ENCODE results near the gene FSTL4. TPM values are rescaled to one million over a fixed set of nuclear protein-coding genes. Genes with fewer than 3 reads are reported as not detected.

FSTL4 gene
- polyA plus RNA-seq, 1 of the 3 experiments (the other 2 are of a cell fraction), result not detected

- Histone ChIP-seq H3F3A (replicated peaks; ENCODE audit: insufficient read depth) (no peaks in the 10 kb centered on the region), H3K9me3 (no peaks in the 10 kb centered on the region), H3K27me3 (ENCODE audit: insufficient read depth) (no peaks in the 10 kb centered on the region), H3K79me2 (ENCODE audit: insufficient read depth) (no peaks in the 10 kb centered on the region), H3K9ac (no peak overlapping the region), H3K4me3 (ENCODE audit: low read depth in 2 of 2, low read length in 1 of 2) (no peak overlapping the region), H3K27ac (ENCODE audit: low read depth in 2 of 2, low read length in 1 of 2) (no peak overlapping the region), H3K36me3 (replicated peaks in 1 of 2; ENCODE audit: control insufficient read depth in 1 of 2, insufficient read depth in 2 of 2, low read length in 1 of 2) (no peaks in the 10 kb centered on the region), H3K4me2 (no peak overlapping the region), H3K4me1 (ENCODE audit: control insufficient read depth in 1 of 2, insufficient read depth in 2 of 2, low read depth in 1 of 2, low read length in 1 of 2) (peaks cover 0 to 3% of the 10 kb centered on the region in 2 experiments; a peak in 2 of 4 replicates), H2AFZ (ENCODE audit: low read depth) (no peak overlapping the region), H4K20me1 (ENCODE audit: insufficient read depth) (no peaks in the 10 kb centered on the region), H3K9me2 (no peaks in the 10 kb centered on the region)
- CTCF ChIA-PET, result interaction anchor here (1.2 kb wide), 1 partner anchor 65 kb away, joined by 3 read pairs; no protein-coding TSS in a partner anchor
- TF ChIP-seq RCOR1 (IDR thresholded peaks at IDR 0.05; ENCODE audit: low read length), result no peak
- no peak for TF ChIP-seq RFX5 (IDR thresholded peaks at IDR 0.05; ENCODE audit: low read length)
- no peak for TF ChIP-seq FOSL2 (IDR thresholded peaks at IDR 0.05; ENCODE audit: borderline replicate concordance, low read depth)
- no peak for TF ChIP-seq USF2 (IDR thresholded peaks at IDR 0.05; ENCODE audit: borderline replicate concordance, low read depth, low read length)
- no peak for TF ChIP-seq ZBTB33 (IDR thresholded peaks at IDR 0.05; ENCODE audit: borderline replicate concordance, low read depth)
- no peak for TF ChIP-seq SIN3A (IDR thresholded peaks at IDR 0.05; ENCODE audit: borderline replicate concordance, low read depth, low read length)
- DNase-seq, result no peak
- 58% methylated on average over 4 of the region's 4 CpGs for WGBS (ENCODE audit: low lambda C conversion rate)
- POLR2A ChIA-PET, result no interaction called here
Measured at GRCh38 chr5:133222521-133222920, 389.8 kb downstream of the FSTL4 start.

- Histone ChIP-seq H3K27ac (ENCODE audit: low read depth in 2 of 2, low read length in 1 of 2) (no peak overlapping the region), H3K9ac (no peak overlapping the region), H3F3A (replicated peaks; ENCODE audit: insufficient read depth) (no peaks in the 10 kb centered on the region), H3K4me2 (no peak overlapping the region), H2AFZ (ENCODE audit: low read depth) (no peak overlapping the region), H3K9me2 (no peaks in the 10 kb centered on the region), H4K20me1 (ENCODE audit: insufficient read depth) (no peaks in the 10 kb centered on the region), H3K27me3 (ENCODE audit: insufficient read depth) (no peaks in the 10 kb centered on the region; the same call in 1 of the 2 replicates), H3K79me2 (ENCODE audit: insufficient read depth) (no peaks in the 10 kb centered on the region), H3K9me3 (no peaks in the 10 kb centered on the region), H3K4me3 (ENCODE audit: low read depth in 2 of 2, low read length in 1 of 2) (no peak overlapping the region), H3K4me1 (ENCODE audit: control insufficient read depth in 1 of 2, insufficient read depth in 2 of 2, low read depth in 1 of 2, low read length in 1 of 2) (peaks cover 0 to 3% of the 10 kb centered on the region in 2 experiments; a peak in 2 of 4 replicates), H3K36me3 (replicated peaks in 1 of 2; ENCODE audit: control insufficient read depth in 1 of 2, insufficient read depth in 2 of 2, low read length in 1 of 2) (no peaks in the 10 kb centered on the region)
- CTCF ChIA-PET, result no interaction called here
- 89% methylated on average over 4 of the region's 6 CpGs for WGBS (ENCODE audit: low lambda C conversion rate)
- no peak for DNase-seq
- POLR2A ChIA-PET, result no interaction called here
- TF ChIP-seq GABPA (IDR thresholded peaks at IDR 0.05; ENCODE audit: low read depth) (no peak), CTCF (IDR thresholded peaks at IDR 0.05) (no peak), TAF1 (IDR thresholded peaks at IDR 0.05; ENCODE audit: borderline replicate concordance, low read depth, low read length) (no peak), FOSL2 (IDR thresholded peaks at IDR 0.05; ENCODE audit: borderline replicate concordance, low read depth) (no peak), CHD2 (IDR thresholded peaks at IDR 0.05; ENCODE audit: low read length, partially characterized antibody) (no peak), FOXM1 (IDR thresholded peaks at IDR 0.05; ENCODE audit: low read depth) (no peak), MXI1 (IDR thresholded peaks at IDR 0.05; ENCODE audit: low read depth, low read length) (no peak), YY1 (IDR thresholded peaks at IDR 0.05; ENCODE audit: low read depth) (no peak), SMC3 (IDR thresholded peaks at IDR 0.05; ENCODE audit: low read depth, low read length) (no peak), EP300 (IDR thresholded peaks at IDR 0.05; ENCODE audit: borderline replicate concordance in 1 of 2, low read depth in 1 of 2, low read length in 1 of 2) (no peak), EZH2phosphoT487 (IDR thresholded peaks at IDR 0.05; ENCODE audit: borderline replicate concordance, low read depth) (no peak), RCOR1 (IDR thresholded peaks at IDR 0.05; ENCODE audit: low read length) (no peak), ZBTB33 (IDR thresholded peaks at IDR 0.05; ENCODE audit: borderline replicate concordance, low read depth) (no peak)
- TF ChIP-seq, protein P1, sequence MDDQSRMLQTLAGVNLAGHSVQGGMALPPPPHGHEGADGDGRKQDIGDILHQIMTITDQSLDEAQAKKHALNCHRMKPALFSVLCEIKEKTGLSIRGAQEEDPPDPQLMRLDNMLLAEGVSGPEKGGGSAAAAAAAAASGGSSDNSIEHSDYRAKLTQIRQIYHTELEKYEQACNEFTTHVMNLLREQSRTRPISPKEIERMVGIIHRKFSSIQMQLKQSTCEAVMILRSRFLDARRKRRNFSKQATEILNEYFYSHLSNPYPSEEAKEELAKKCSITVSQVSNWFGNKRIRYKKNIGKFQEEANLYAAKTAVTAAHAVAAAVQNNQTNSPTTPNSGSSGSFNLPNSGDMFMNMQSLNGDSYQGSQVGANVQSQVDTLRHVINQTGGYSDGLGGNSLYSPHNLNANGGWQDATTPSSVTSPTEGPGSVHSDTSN (IDR thresholded peaks at IDR 0.05), result no peak
- TF ChIP-seq, protein P2, sequence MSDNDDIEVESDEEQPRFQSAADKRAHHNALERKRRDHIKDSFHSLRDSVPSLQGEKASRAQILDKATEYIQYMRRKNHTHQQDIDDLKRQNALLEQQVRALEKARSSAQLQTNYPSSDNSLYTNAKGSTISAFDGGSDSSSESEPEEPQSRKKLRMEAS (IDR thresholded peaks at IDR 0.05; ENCODE audit: low read depth), result no peak
Measured at GRCh38 chr5:133222040-133222439, 390.3 kb downstream of the FSTL4 start.

Data from SK-N-SH (cell line).